ENCODE data around the gene GRIP2. TPM values are rescaled to one million over a fixed set of nuclear protein-coding genes. Genes with fewer than 3 reads are reported as not detected.

The GRIP2 gene
- under 1 TPM; 0.47 to 0.53 TPM for total RNA-seq

GRCh38 chr3:14539742-14540491, at the start of gene GRIP2:
Gene GRIP2, minus strand, starts transcription at chr3:14540342. Its CDS starts 34 bp downstream, at chr3:14540308.
- Histone ChIP-seq H3K9ac (ENCODE audit: low read depth in 2 of 2, low read length in 2 of 2) (no peak within 1 kb of the TSS), H3K4me3 (no peak within 1 kb of the TSS), H3K27me3 (no peaks in the 10 kb centered on the region), H3K27ac (no peak within 1 kb of the TSS), H3K36me3 (no peaks in the 10 kb centered on the region), H3K4me1 (no peaks in the 10 kb centered on the region), H3K9me3 (no peaks in the 10 kb centered on the region)
- intact Hi-C loops (cut with DNase I): no loop called here
- DNase-seq: no peak
- no peak for TF ChIP-seq CTCF (IDR thresholded peaks at IDR 0.05)

- no peak overlapping the region for H3K4me3 ChIP-seq
- no peaks in the 10 kb centered on the region for H3K27me3 ChIP-seq
- H3K27ac ChIP-seq: no peak overlapping the region
- H3K4me1 ChIP-seq: no peaks in the 10 kb centered on the region
- intact Hi-C loops (cut with DNase I): no loop called here
- H3K9ac ChIP-seq (ENCODE audit: low read depth in 2 of 2, low read length in 2 of 2): no peak overlapping the region
- no peaks in the 10 kb centered on the region for H3K36me3 ChIP-seq
- H3K9me3 ChIP-seq: no peaks in the 10 kb centered on the region
- no peak for TF ChIP-seq CTCF (IDR thresholded peaks at IDR 0.05)
- no peak for DNase-seq
Measured at GRCh38 chr3:14588425-14589112, 48.4 kb upstream of the GRIP2 start.

- intact Hi-C loops (cut with DNase I): no loop called here
- no peak for TF ChIP-seq CTCF (IDR thresholded peaks at IDR 0.05)
- Histone ChIP-seq H3K4me3 (no peak overlapping the region), H3K27ac (no peak overlapping the region), H3K9ac (ENCODE audit: low read depth in 2 of 2, low read length in 2 of 2) (no peak overlapping the region), H3K9me3 (no peaks in the 10 kb centered on the region), H3K36me3 (no peaks in the 10 kb centered on the region), H3K27me3 (no peaks in the 10 kb centered on the region), H3K4me1 (no peaks in the 10 kb centered on the region)
- DNase-seq: no peak
Measured at GRCh38 chr3:14587740-14588360, 47.7 kb upstream of the GRIP2 start.

- no peak for DNase-seq
- Histone ChIP-seq H3K9me3 (no peaks in the 10 kb centered on the region), H3K4me3 (no peak overlapping the region), H3K36me3 (no peaks in the 10 kb centered on the region), H3K27ac (no peak overlapping the region), H3K9ac (ENCODE audit: low read depth in 2 of 2, low read length in 2 of 2) (no peak overlapping the region), H3K27me3 (no peaks in the 10 kb centered on the region), H3K4me1 (no peaks in the 10 kb centered on the region)
- TF ChIP-seq CTCF (IDR thresholded peaks at IDR 0.05): no peak
- intact Hi-C loops (cut with DNase I): no loop called here
Measured at GRCh38 chr3:14586611-14587010, 46.5 kb upstream of the GRIP2 start.

GRCh38 chr3:14583548-14584091, 43.5 kb upstream of the GRIP2 start:
- Histone ChIP-seq H3K4me1 (no peaks in the 10 kb centered on the region), H3K36me3 (no peaks in the 10 kb centered on the region), H3K27me3 (no peaks in the 10 kb centered on the region), H3K27ac (no peak overlapping the region), H3K9ac (ENCODE audit: low read depth in 2 of 2, low read length in 2 of 2) (no peak overlapping the region), H3K4me3 (no peak overlapping the region), H3K9me3 (no peaks in the 10 kb centered on the region)
- no peak for DNase-seq
- intact Hi-C loops (cut with DNase I): no loop called here
- no peak for TF ChIP-seq CTCF (IDR thresholded peaks at IDR 0.05)
